HG03103 (cell line): ENCODE results near the gene SMTNL2.
"Not testable (repeated sequence)": the region's sequence is repeated elsewhere in the genome, so short reads cannot be mapped to it uniquely, and the experiment has no call there.

ENCODE experiments used
- ATAC-seq: cut with Tn5 transposase; IDR thresholded peaks from one replicate; pipeline ENCODE4 v1.9.1; 2021; ENCODE audit warnings: low read depth; ENCODE audit not compliant: unreplicated experiment

The SMTNL2 gene

GRCh38 chr17:4598776-4599504, 14.6 kb downstream of the SMTNL2 start:
- no peak for ATAC-seq

GRCh38 chr17:4599505-4600281, 15.4 kb downstream of the SMTNL2 start:
- ATAC-seq, result no peak

- ATAC-seq, result no peak
Measured at GRCh38 chr17:4600563-4600962, 16.2 kb downstream of the SMTNL2 start.

- no peak for ATAC-seq
Measured at GRCh38 chr17:4601326-4601725, 17.0 kb downstream of the SMTNL2 start.

- ATAC-seq, result no peak
Measured at GRCh38 chr17:4602041-4602440, 17.7 kb downstream of the SMTNL2 start.

GRCh38 chr17:4604111-4604644, 19.8 kb downstream of the SMTNL2 start:
- ATAC-seq, result no peak

- not testable (repeated sequence) for ATAC-seq
Measured at GRCh38 chr17:4604736-4605135, 20.4 kb downstream of the SMTNL2 start.

- ATAC-seq, result no peak
Measured at GRCh38 chr17:4605826-4606225, 21.5 kb downstream of the SMTNL2 start.

- no peak for ATAC-seq
Measured at GRCh38 chr17:4607261-4607741, 23.0 kb downstream of the SMTNL2 start.

- no peak for ATAC-seq
Measured at GRCh38 chr17:4607773-4608187, 23.5 kb downstream of the SMTNL2 start.

GRCh38 chr17:4609761-4610160, 25.4 kb downstream of the SMTNL2 start:
- no peak for ATAC-seq

- no peak for ATAC-seq
Measured at GRCh38 chr17:4610162-4610561, 25.8 kb downstream of the SMTNL2 start.

GRCh38 chr17:4610656-4611055, 26.3 kb downstream of the SMTNL2 start:
- ATAC-seq, result no peak

GRCh38 chr17:4616476-4616875, 32.1 kb downstream of the SMTNL2 start:
- no peak for ATAC-seq

- no peak for ATAC-seq
Measured at GRCh38 chr17:4617090-4617489, 32.8 kb downstream of the SMTNL2 start.

- no peak for ATAC-seq
Measured at GRCh38 chr17:4617590-4618351, 33.4 kb downstream of the SMTNL2 start.

- ATAC-seq, result no peak
Measured at GRCh38 chr17:4620531-4621101, 36.3 kb downstream of the SMTNL2 start.

GRCh38 chr17:4622375-4622774, 38.0 kb downstream of the SMTNL2 start:
- ATAC-seq, result no peak

- ATAC-seq, result no peak
Measured at GRCh38 chr17:4623249-4623648, 38.9 kb downstream of the SMTNL2 start.

- not testable (repeated sequence) for ATAC-seq
Measured at GRCh38 chr17:4624451-4624911, 40.2 kb downstream of the SMTNL2 start.
